SJCRH30 (cell line): ENCODE measurements around the gene GVQW3. TPM values are rescaled to one million over a fixed set of nuclear protein-coding genes. Genes with fewer than 3 reads are reported as not detected.

Experiments
- DNase-seq, 2 experiments: peaks; one replicate each; pipeline ENCODE4 v3.0.0-alpha.2; 2015 to 2020
- H3K27ac ChIP-seq: fragments of 250-450 bp; sonication (Bioruptor Pico); 2 replicates; pipeline ENCODE4 v1.5.1; 2020; ENCODE audit warnings: mild to moderate bottlenecking, moderate library complexity
- H3K27me3 ChIP-seq: fragments of 250-450 bp; sonication (Bioruptor Pico); 2 replicates; pipeline ENCODE4 v1.5.1; 2020; ENCODE audit warnings: mild to moderate bottlenecking, moderate library complexity
- H3K36me3 ChIP-seq: fragments of 250-450 bp; sonication (Bioruptor Pico); 2 replicates; pipeline ENCODE4 v1.5.1; 2020; ENCODE audit warnings: mild to moderate bottlenecking, moderate library complexity
- H3K4me1 ChIP-seq: fragments of 250-450 bp; sonication (Bioruptor Pico); 2 replicates; pipeline ENCODE4 v1.5.1; 2020; ENCODE audit warnings: mild to moderate bottlenecking, moderate library complexity
- H3K4me3 ChIP-seq: fragments of 250-450 bp; sonication (Bioruptor Pico); 2 replicates; pipeline ENCODE4 v1.5.1; 2020; ENCODE audit warnings: mild to moderate bottlenecking, moderate library complexity
- H3K9me3 ChIP-seq: fragments of 250-450 bp; sonication (Bioruptor Pico); replicated peaks from 2 replicates; pipeline ENCODE4 v1.5.1; 2020; ENCODE audit warnings: mild to moderate bottlenecking, moderate library complexity
- total RNA-seq: library from RNA; depleted of rRNA; stranded (reverse); fragments of >200 nt; shearing (Covaris generic); gene quantifications from 2 replicates; pipeline ENCODE4 v1.2.3, GENCODE V29; 2014; rRNA removed

The GVQW3 gene
- 5.9 and 8.5 TPM in 2 replicates for total RNA-seq

DNA sequence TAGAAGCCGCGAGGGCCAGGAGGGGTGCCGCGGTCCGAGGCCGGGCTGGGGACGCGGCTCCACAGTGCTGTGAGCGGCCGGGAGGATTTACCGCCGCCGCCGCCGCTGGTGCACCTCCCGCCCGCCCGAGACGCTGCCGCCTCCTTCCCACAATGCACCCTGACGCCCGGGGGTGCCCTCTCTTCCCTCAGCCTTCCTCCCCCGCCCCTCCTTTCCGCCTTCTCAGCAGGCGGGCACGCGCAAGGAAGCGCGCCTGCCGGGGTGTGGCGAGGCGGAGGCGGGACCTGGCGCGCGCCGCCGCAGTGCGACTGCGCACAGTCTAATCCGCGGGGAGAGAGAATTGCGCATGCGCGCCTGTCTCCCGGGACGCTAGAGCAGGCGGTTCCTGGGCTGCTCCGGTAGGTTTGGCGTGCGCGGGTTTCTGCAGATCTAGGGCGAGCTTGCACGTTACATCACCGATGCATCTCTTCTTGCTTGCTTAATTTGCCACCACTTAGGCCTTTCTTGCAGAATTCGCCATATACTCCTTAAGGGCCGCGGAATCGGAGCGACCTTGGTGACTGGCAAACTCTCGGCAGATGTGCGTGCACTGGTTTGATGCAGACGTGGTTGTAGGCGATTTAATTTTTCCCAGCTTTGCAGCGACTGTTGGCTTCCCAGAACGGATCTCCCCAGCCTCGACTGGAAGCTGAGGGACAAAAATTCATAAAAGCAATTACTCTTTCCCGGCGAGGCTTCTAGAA, at the start of gene GVQW3, which contains the start of gene THAP12:
TSS of gene GVQW3 (plus strand) at position 347 of the 743 bp plus-strand sequence. CDS start 506 bp downstream, outside the sequence.
TSS of gene THAP12 (minus strand) at position 156 of the 743 bp plus-strand sequence. CDS start 296 bp downstream, outside the sequence.
- H3K36me3 ChIP-seq = no peaks in the 10 kb centered on the region

DNA sequence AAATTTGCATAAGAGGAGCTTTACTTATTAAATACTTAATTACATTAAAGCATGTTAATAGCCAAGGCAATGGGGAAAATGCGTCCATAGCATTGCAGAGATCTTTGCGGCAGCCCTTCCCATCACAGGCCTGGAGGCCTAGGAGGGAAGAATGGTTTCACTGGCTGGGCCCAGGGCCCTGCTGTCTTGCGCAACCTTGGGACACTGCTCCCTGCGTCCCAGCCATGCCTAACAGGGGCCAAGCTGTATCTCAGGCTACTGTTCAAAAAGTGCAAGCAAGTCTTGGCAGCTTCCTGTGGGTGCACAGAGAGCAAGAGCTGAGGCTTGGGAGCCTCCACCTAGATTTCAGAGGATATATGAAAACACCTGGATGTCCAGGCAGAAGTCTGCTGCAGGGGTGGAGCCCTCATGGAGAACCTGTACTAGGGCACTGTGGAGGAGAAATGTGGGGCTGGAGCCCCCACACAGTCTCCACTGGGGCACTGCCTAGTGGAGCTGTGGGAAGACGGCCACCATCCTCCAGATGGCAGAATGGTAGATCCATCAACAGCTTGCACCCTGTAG, 46.2 kb upstream of the GVQW3 start:
- Histone ChIP-seq H3K4me3 (no peak overlapping the region), H3K9me3 (0 out of 2 replicates have a peak, but pooled peaks cover 2% of the 10 kb centered on the region), H3K36me3 (no peaks in the 10 kb centered on the region), H3K4me1 (no peaks in the 10 kb centered on the region), H3K27ac (no peak overlapping the region), H3K27me3 (no peaks in the 10 kb centered on the region)
- no peak for DNase-seq

More for the DNA sequence above, at the start of gene GVQW3, which contains the start of gene THAP12:
- Histone ChIP-seq H3K9me3 (no peaks in the 10 kb centered on the region), H3K4me3 (peak within 1 kb of the TSS; percentile 64), H3K4me1 (0 out of 2 replicates have a peak, but pooled peaks cover 3% of the 10 kb centered on the region), H3K27ac (peak within 1 kb of the TSS; percentile 38), H3K27me3 (no peaks in the 10 kb centered on the region)
- DNase-seq = peak; percentile 97

DNA sequence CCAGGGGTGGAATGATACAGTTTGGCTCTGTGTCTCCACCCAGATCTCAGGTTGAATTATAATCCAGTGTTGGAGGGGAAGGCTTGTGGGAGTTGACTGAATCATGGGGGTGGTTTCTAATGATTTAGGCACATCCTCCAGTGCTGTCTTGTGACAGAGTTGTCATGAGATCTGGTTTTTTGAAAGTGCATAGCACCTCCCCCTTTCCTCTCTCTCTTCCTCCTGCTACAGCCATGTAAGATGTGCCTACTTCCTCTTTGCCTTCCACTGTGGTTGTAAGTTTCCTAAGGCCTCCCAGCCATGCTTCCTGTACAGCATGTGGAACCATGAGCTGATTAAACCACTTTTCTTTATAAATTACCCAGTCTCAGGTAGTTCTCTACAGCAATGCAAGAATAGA, 45.3 kb upstream of the GVQW3 start:
- no peaks in the 10 kb centered on the region for H3K27me3 ChIP-seq
- DNase-seq = no peak
- 0 out of 2 replicates have a peak, but pooled peaks cover 2% of the 10 kb centered on the region for H3K9me3 ChIP-seq
- H3K4me3 ChIP-seq = no peak overlapping the region
- no peaks in the 10 kb centered on the region for H3K36me3 ChIP-seq
- no peak overlapping the region for H3K27ac ChIP-seq
- H3K4me1 ChIP-seq = no peaks in the 10 kb centered on the region

DNA sequence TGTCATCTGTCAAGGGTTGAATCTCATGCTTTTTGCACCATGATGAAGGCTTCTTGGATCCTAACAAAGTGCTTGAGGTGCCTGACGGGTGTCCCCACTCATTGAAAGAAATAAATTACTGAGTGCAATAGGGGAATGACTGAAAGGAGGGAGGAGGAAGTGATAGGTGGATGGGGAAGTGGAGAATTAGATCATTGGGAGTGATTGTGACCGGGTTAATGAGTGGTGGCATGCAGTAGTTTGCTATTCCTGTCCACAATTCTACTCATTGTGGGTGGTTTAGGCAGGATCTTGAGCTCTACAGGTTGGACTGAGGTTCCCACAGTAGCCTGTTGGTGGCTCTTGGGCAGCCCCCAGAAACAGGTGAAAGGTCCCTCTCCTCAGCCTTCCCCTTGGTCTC, 44.5 kb upstream of the GVQW3 start:
- H3K9me3 ChIP-seq = 0 out of 2 replicates have a peak, but pooled peaks cover 2% of the 10 kb centered on the region
- no peak for DNase-seq

DNA sequence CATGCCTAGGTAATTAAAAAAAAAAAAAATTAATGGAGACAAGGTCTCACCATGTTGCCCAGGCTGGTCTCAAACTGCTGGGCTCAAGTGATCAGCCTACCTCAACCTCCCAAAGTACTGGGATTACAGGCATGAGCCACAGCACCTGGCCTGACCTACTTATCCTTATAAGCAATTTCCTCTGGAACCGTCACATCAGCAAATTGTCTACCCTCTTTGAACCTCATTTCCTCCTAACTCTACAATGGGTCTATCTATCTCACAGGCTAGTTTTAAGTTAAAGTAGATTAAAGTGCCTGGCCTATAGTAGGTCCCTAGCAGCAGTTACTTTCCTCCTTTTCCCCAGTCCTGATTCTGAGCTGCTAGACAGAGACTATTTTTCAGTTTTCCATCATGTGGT, 43.7 kb upstream of the GVQW3 start:
- no peak for DNase-seq
- H3K36me3 ChIP-seq = no peaks in the 10 kb centered on the region
- 0 out of 2 replicates have a peak, but pooled peaks cover 2% of the 10 kb centered on the region for H3K9me3 ChIP-seq
- no peaks in the 10 kb centered on the region for H3K4me1 ChIP-seq
- no peak overlapping the region for H3K27ac ChIP-seq
- no peak overlapping the region for H3K4me3 ChIP-seq
- H3K27me3 ChIP-seq = no peaks in the 10 kb centered on the region

More for the DNA sequence above, 44.5 kb upstream of the GVQW3 start:
- Histone ChIP-seq H3K4me3 (no peak overlapping the region), H3K36me3 (no peaks in the 10 kb centered on the region), H3K27ac (no peak overlapping the region), H3K27me3 (no peaks in the 10 kb centered on the region), H3K4me1 (no peaks in the 10 kb centered on the region)

DNA sequence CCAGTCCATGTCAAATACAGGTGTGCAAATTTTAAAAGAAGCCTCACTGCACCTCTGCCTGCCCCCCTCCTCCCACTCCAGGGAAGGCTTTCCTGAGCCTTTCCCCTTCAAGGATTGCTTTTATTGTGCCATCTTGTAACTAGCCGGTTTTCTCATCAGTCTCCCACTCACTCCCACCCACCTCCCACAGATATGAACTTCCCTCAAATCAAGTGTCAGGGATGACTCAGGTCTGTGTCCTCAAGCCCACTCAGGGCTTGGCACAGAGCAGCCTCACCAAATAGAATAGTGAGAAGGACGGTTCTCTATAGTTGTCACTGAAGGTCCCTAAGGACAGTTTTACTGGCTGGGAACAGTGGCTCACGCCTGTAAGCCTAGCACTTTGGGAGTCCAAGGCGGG, 43.2 kb upstream of the GVQW3 start:
- Histone ChIP-seq H3K27ac (no peak overlapping the region), H3K27me3 (no peaks in the 10 kb centered on the region), H3K4me3 (no peak overlapping the region), H3K36me3 (no peaks in the 10 kb centered on the region), H3K4me1 (no peaks in the 10 kb centered on the region), H3K9me3 (0 out of 2 replicates have a peak, but pooled peaks cover 2% of the 10 kb centered on the region)
- no peak for DNase-seq

DNA sequence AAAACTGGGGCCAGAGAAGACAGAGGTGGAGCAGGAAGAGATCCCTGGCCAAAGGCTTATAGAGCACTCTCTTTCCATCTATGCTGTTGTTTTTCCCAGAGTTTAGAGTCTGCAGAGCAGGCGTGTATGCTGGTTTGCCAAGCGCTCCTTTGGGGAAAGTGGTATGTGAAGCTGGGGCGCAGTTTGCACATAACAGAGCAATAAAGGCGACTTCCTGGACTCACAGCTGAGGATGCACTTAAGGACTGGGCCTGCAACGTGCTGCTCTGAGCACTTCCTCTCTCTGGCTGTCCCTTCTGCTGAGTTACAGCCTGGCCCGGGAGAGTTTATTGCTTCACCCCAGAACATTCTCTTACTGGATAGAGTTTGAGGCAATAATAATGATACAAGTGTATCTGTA, 41.9 kb upstream of the GVQW3 start:
- no peak for DNase-seq
- H3K27ac ChIP-seq = no peak overlapping the region
- no peak overlapping the region for H3K4me3 ChIP-seq
- 0 out of 2 replicates have a peak, but pooled peaks cover 2% of the 10 kb centered on the region for H3K9me3 ChIP-seq
- H3K27me3 ChIP-seq = no peaks in the 10 kb centered on the region
- H3K4me1 ChIP-seq = no peaks in the 10 kb centered on the region
- no peaks in the 10 kb centered on the region for H3K36me3 ChIP-seq

DNA sequence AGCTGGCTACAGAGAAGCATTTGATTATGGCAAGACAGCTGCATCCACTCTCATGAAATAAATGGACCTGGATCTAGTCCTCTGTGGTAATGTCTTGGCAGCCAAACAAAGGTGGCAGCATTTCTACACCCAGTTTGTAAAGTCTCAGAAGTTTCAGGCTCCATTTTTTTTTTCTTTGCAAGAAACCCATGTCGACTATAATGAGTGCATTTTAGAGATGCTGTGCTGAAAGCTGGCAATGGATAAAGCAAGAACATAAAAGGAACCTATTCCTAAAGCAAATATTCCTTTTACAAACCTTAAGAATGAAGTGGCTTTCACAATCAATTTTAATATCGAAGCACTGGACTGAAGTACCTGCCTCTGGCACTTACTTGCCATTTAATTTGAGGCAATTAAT, 33.7 kb upstream of the GVQW3 start:
- Histone ChIP-seq H3K9me3 (no peaks in the 10 kb centered on the region), H3K27me3 (no peaks in the 10 kb centered on the region), H3K4me1 (no peaks in the 10 kb centered on the region; the same call in 1 of the 2 replicates), H3K36me3 (peaks cover 5% of the 10 kb centered on the region; the same call in 1 of the 2 replicates), H3K4me3 (no peak overlapping the region), H3K27ac (no peak overlapping the region)
- DNase-seq = peak in 1 of 2 experiments; percentile 49

DNA sequence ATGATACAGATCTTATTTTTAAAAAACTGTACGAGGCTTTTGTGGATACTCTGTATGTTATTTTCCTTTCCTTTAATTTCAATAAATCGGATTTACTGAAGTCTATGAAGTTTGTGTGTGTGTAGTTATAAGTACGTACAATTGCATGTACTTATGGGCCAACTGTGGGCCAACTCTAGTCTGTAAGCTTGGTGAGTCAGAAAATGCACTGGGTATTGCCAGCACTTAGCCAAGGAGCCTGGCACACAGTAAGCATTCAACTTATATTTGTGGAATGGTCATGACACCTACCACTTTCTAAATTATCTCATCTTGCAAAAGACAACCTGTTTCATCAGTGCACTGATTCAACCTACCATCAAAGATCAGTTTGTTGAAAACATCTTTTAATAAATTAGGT, 32.8 kb upstream of the GVQW3 start:
- DNase-seq = no peak
- Histone ChIP-seq H3K36me3 (peaks cover 8% of the 10 kb centered on the region; the same call in 1 of the 2 replicates), H3K4me1 (no peaks in the 10 kb centered on the region; the same call in 1 of the 2 replicates), H3K9me3 (no peaks in the 10 kb centered on the region), H3K27ac (no peak overlapping the region), H3K4me3 (no peak overlapping the region), H3K27me3 (no peaks in the 10 kb centered on the region)

DNA sequence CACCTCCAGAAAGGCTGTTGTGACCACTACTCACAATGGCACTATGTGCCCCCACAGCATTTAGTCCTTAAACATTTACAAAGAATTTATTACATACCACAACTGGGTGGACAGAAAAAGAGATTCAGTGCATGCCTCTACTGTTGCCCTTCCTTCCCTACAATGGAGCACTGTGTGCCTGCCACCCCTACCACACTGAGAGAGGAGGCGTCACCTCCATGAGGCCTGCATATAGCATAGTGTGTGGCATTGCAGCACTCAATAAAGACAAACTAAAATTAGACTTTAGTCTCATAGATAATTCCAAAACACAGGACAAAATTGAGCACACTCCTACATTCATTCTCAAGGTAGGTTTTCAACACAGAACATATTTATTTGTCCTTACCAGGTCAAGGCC, 26.0 kb upstream of the GVQW3 start:
- H3K4me1 ChIP-seq = no peaks in the 10 kb centered on the region
- H3K27me3 ChIP-seq = no peaks in the 10 kb centered on the region
- DNase-seq = no peak
- H3K9me3 ChIP-seq = no peaks in the 10 kb centered on the region
- no peak overlapping the region for H3K4me3 ChIP-seq
- H3K36me3 ChIP-seq = peaks cover 36% of the 10 kb centered on the region
- H3K27ac ChIP-seq = no peak overlapping the region

DNA sequence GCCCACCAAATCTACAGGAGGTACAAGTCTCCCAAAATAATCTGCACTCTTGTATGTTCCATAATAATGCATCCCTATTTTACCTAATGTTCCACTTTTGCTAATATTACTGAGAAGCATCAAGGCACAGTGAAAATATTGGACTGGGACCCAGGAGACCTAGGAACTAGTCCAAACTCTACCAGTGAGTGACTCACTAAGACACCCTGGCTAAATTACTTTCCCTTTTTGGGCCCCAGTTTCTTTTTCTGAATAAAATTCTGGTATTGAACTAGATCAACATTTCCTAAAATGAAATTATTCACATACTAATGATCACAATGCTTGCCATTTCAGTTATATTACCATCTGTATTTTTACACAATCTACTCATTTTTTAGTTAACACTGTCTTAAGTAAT, 19.7 kb upstream of the GVQW3 start:
- no peak overlapping the region for H3K27ac ChIP-seq
- peaks cover 14% of the 10 kb centered on the region for H3K36me3 ChIP-seq
- no peak overlapping the region for H3K4me3 ChIP-seq
- no peaks in the 10 kb centered on the region for H3K27me3 ChIP-seq
- H3K4me1 ChIP-seq = no peaks in the 10 kb centered on the region
- no peak for DNase-seq
- no peaks in the 10 kb centered on the region for H3K9me3 ChIP-seq

DNA sequence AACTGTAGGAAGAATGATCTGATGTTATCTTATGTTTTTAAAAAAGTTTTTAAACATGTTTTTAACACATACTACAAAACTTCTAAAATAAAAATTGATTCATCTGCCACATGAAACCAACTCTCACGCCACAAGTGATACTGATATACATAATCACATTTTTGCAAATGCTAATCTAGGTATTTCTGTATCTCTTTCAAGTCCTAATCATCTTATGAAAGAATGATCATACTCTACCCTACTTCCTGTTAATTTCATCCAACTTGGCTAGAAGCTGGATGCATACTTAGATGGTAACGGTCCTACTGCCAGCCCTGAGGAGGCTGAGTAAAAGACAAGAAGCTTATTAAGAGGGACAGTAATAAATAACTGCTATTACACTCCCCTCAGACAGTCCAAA, 19.3 kb upstream of the GVQW3 start:
- no peak overlapping the region for H3K27ac ChIP-seq
- no peak overlapping the region for H3K4me3 ChIP-seq
- peaks cover 11% of the 10 kb centered on the region for H3K36me3 ChIP-seq
- no peaks in the 10 kb centered on the region for H3K27me3 ChIP-seq
- DNase-seq = no peak
- no peaks in the 10 kb centered on the region for H3K4me1 ChIP-seq
- no peaks in the 10 kb centered on the region for H3K9me3 ChIP-seq

DNA sequence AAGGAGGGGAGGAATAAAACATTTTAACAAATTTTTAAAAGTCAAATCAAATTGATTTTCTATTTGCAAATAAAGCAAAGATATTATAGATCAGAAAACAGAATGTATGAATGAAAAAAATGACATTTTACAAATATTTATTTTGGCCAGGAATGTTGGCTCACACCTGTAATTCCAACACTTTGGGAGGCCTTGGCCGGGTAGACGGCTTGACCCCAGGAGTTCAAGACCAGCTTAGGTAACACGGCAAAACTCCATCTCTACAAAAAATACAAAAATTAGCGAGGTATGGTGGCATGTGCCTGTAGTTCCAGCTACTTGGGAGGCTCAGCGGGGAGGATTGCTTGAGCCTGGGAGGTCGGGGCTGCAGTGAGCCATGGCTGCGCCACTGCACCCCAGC, 18.4 kb upstream of the GVQW3 start:
- H3K27ac ChIP-seq = no peak overlapping the region
- peaks cover 7% of the 10 kb centered on the region for H3K36me3 ChIP-seq
- H3K27me3 ChIP-seq = no peaks in the 10 kb centered on the region
- no peak for DNase-seq
- no peak overlapping the region for H3K4me3 ChIP-seq
- H3K4me1 ChIP-seq = no peaks in the 10 kb centered on the region
- no peaks in the 10 kb centered on the region for H3K9me3 ChIP-seq

DNA sequence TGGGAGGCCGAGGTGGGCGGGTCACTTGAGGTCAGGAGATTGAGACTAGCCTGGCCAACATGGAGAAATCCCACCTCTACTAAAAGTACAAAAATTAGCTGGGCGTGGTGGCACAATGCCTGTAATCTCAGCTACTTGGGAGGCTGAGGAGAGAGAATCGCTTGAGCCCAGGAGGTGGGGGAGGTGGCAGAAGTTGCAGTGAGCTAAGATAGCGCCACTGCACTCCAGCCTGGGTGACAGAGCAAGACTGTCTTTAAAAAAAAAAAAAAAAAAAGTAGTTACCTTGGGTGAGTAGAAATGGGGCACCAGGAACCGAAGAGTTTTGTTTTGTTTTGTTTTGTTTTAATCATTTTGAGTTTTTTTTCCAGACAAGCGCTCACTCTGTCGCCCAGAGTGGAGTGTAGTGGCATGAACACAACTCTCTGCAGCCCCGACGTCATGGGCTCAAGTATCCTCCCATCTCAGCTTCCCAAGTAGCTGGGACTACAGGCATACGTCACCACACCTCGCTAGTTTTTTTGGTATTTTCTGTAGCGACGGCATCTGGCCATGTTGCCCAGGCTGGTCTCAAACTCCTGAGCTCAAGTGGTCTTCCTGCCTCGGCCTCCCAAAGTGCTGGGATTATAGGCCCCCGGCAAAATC, 16.0 kb upstream of the GVQW3 start:
- DNase-seq = no peak
- H3K36me3 ChIP-seq = peaks cover 2% of the 10 kb centered on the region
- no peak overlapping the region for H3K4me3 ChIP-seq
- H3K9me3 ChIP-seq = no peaks in the 10 kb centered on the region
- no peaks in the 10 kb centered on the region for H3K4me1 ChIP-seq
- H3K27ac ChIP-seq = no peak overlapping the region
- no peaks in the 10 kb centered on the region for H3K27me3 ChIP-seq

DNA sequence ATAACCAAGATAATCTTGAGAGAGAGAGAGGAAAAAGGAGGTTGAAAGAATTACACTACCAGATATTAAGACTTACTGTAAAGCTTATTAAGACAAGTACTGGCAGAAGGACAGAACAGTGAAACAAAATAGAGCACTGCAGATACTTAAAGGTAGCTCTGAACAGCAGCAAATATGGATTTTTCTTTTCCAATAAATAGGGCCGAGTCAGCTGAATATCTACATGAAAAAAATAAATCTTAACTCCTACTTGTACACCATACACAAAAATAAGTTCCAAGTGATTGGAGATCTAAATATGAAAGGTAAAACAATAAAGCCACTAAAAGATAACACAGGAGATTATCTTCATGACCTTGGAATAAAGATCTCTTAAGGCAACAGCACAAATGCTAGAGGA, 12.6 kb upstream of the GVQW3 start:
- Histone ChIP-seq H3K27ac (no peak overlapping the region), H3K9me3 (no peaks in the 10 kb centered on the region), H3K36me3 (peaks cover 2% of the 10 kb centered on the region; the same call in 1 of the 2 replicates), H3K27me3 (no peaks in the 10 kb centered on the region), H3K4me1 (no peaks in the 10 kb centered on the region; the same call in 1 of the 2 replicates), H3K4me3 (no peak overlapping the region)
- no peak for DNase-seq
